GM18870 (cell line): ENCODE results near the gene ACE2.
"Not testable (repeated sequence)": the region's sequence is repeated elsewhere in the genome, so short reads cannot be mapped to it uniquely, and the experiment has no call there.

Experiments used
- ATAC-seq: cut with Tn5 transposase; IDR thresholded peaks from one replicate; pipeline ENCODE4 v1.9.1; 2021; ENCODE audit warnings: moderate library complexity; ENCODE audit not compliant: unreplicated experiment

ACE2 gene

GRCh38 chrX:15600745-15601144 is at the start of gene ACE2:
Gene ACE2 (minus strand): TSS chrX:15600960. CDS start chrX:15600911, 49 bp downstream.
- no peak for ATAC-seq

- ATAC-seq, result not testable (repeated sequence)
Observed at GRCh38 chrX:15647510-15647909, 46.8 kb upstream of the ACE2 start.

GRCh38 chrX:15646543-15646942 is 45.8 kb upstream of the ACE2 start:
- no peak for ATAC-seq

- ATAC-seq, result no peak
Observed at GRCh38 chrX:15646031-15646430, 45.3 kb upstream of the ACE2 start.

GRCh38 chrX:15645266-15645665 is 44.5 kb upstream of the ACE2 start:
- ATAC-seq, result no peak

- no peak for ATAC-seq
Observed at GRCh38 chrX:15644560-15644872, 43.8 kb upstream of the ACE2 start.

GRCh38 chrX:15643786-15644559 is 43.2 kb upstream of the ACE2 start:
- no peak for ATAC-seq

GRCh38 chrX:15631637-15632036 is 30.9 kb upstream of the ACE2 start:
- no peak for ATAC-seq

- ATAC-seq, result no peak
Observed at GRCh38 chrX:15623054-15623453, 22.3 kb upstream of the ACE2 start.

- ATAC-seq, result no peak
Observed at GRCh38 chrX:15619053-15619755, 18.4 kb upstream of the ACE2 start.

- no peak for ATAC-seq
Observed at GRCh38 chrX:15617111-15617510, 16.4 kb upstream of the ACE2 start.

- ATAC-seq, result no peak
Observed at GRCh38 chrX:15616531-15616930, 15.8 kb upstream of the ACE2 start.

- ATAC-seq, result no peak
Observed at GRCh38 chrX:15607067-15607466, 6.3 kb upstream of the ACE2 start.

- ATAC-seq, result no peak
Observed at GRCh38 chrX:15606136-15606535, 5.4 kb upstream of the ACE2 start.

GRCh38 chrX:15605226-15605625 is 4.5 kb upstream of the ACE2 start:
- ATAC-seq, result no peak

- no peak for ATAC-seq
Observed at GRCh38 chrX:15602761-15603160, 2.0 kb upstream of the ACE2 start.

GRCh38 chrX:15601932-15602331 is 1.2 kb upstream of the ACE2 start:
- no peak for ATAC-seq

- ATAC-seq, result no peak
Observed at GRCh38 chrX:15600049-15600448, 711 bp downstream of the ACE2 start.

GRCh38 chrX:15599461-15599860 is 1.3 kb downstream of the ACE2 start:
- no peak for ATAC-seq

GRCh38 chrX:15598026-15598425 is 2.7 kb downstream of the ACE2 start:
- no peak for ATAC-seq

GRCh38 chrX:15594371-15594770 is 6.4 kb downstream of the ACE2 start:
- no peak for ATAC-seq
